DMS79 treated with DMSO at 0.1 percent for 48 hours (cell line): ENCODE results near the gene ZNF787.
A peak's percentile ranks its signal among the peaks of the same experiment; 100 is the strongest.

Experiments
- DNase-seq: peaks from one replicate; lab custom pipeline; 2025; lab: John Stamatoyannopoulos, UW

Gene ZNF787

GRCh38 chr19:56120371-56121179 lies 520 bp downstream of the ZNF787 start:
- DNase-seq: peak; percentile 35

DNA sequence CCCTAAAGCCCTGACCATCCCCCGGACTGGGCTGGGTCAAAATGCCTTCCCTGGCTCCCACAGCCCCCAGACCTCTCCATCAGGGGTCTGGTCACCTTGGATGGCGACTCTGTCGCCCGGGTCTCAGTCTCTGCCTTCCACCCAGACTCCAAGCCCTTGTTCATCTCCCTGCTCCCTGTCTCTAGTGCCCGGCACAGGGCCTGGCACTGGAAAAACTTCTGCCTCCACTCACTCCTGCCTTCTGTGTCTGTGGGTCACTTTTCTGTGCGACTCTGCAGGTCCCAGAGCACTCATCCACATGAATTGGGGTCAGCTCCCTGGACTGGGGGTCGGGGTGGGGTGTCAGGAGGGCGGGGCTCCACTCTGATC lies 1.1 kb downstream of the ZNF787 start:
- DNase-seq: no peak

DNA sequence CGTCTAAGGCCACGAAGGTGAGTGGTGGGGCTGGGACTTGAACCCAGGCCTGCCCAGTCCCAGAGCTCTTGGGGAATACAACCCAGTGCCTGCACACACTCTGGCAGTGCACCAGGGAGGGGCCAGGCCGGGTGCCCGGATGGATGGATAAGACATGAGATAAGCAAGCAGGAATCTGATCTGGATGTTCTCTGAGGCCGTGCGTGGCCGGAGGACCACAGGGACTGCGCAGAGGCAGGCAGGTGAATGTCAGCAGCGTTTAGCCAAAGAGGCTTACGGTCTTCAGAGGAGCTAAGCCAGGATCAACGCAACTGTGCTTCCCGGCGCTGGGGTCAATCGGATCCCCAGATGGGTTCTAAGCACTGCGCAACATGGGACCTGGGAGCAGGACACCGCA lies 1.5 kb downstream of the ZNF787 start:
- DNase-seq: no peak

- DNase-seq: no peak
Observed at GRCh38 chr19:56118666-56119581, 2.2 kb downstream of the ZNF787 start.

GRCh38 chr19:56117889-56118288 lies 3.2 kb downstream of the ZNF787 start:
- no peak for DNase-seq

- DNase-seq: no peak
Observed at GRCh38 chr19:56117376-56117884, 3.7 kb downstream of the ZNF787 start.

DNA sequence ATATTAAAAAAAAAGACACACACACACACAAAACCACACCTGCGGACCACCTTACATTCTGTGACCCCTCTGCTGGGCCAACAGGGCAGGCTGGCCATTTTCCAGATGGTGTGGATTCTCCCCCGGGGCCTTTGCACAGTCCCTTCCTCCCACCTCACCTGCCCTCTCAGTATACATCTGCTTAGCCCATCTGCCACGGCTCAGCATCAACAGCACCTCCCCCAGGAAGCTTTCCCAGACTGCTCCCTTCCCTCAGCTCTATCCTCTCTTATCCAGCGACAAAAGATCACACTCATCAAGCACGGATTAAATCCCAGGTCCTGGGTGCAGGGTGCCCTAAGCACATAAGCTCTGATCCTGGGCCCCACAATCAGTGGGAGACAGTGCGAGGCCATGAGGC lies 4.5 kb downstream of the ZNF787 start:
- DNase-seq: no peak

DNA sequence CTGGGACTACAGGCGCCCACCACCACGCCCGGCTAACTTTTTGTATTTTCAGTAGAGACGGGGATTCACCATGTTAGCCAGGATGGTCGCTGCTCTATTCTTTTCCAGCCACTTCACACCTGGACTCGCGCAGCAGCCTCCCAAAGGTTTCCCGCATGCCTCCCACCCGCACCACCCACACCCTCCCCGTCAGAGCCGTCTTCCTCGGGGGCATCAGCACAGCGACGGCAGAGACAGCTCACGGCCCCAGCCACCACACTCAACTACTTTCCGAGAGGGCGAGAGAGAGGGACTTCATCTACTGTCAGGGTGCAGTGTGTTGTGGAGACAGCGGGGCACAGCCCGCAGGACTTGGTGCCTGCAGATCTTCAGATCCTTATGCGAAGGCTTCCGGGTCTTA lies 5.6 kb downstream of the ZNF787 start:
- DNase-seq: no peak

DNA sequence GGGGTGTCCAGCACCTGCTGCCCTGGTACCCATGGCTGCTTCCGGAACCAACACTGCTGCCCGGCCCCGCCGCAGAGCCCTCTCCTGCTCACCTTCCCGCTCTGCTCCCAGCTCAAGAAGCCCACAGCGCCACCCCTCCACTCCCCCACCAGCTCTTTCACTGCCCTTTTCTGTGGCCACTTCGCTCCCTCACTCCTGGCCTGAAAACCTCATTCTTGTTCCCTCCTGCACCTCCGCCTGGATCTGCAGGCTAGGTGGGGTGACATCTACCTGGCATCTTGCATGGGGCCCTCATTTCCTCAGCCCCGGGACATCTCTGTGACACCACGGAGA lies 6.4 kb downstream of the ZNF787 start:
- DNase-seq: no peak

GRCh38 chr19:56114051-56114777 lies 6.9 kb downstream of the ZNF787 start:
- DNase-seq: no peak

DNA sequence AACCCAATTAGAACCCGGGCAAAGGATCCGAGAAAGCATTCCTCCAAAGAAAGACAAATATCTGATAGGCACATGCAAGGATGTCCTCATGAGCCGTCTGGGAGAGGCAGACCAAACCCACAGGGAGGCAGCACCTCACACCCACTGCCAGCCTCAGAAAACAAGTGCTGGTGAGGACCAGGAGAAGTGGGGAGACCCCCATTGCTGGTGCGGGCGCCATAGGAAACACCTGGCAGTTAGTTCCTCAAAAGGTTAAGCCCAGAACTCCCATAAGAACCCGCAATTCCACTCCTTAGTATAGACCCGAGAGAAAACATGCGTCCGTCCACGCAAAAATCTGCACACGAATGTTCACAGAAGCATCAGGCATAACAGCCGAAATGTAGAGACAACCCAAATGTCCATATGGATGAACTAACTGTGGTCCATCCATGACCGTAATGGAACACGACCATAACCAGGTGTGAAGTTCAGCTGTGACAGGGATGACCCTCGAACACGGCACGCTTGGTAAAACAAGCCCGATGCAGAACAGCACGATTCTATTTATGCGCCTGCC lies 7.9 kb downstream of the ZNF787 start:
- no peak for DNase-seq

GRCh38 chr19:56112313-56112709 lies 8.8 kb downstream of the ZNF787 start:
- DNase-seq: no peak

DNA sequence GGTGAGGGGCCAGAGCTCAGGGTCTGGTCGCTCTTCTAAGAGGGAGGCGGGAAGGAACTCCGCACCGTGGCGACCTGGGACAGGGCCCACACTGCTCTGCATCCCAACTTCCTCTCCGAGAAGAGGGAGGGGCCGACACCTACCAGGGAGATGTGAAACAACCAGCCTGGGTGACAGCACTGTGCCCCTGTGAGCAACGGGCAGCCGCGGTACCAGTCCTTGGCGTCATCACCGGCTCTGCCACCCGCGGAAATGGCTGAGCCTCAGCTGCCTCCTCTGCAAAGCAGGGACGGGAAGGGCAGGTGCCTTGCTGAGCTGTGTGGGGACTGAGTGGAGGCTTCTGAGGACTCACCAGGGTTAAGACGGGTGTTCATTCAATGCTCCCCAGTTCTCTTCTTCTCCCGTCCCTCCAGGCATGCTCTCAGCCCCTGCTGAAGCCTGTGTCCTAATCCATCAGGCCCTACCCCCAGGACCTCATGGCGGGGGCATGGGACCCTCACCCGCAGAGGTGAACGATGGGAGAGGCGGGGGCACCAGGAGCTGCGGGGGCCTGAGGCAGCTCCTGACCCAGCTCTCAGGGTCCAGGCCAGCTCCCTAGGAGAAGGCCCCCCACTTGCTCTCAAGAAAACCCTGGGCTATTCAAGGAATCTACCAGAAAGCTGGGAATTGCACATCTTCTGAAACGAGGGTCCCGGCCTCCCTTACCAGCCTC lies 9.3 kb downstream of the ZNF787 start:
- DNase-seq: no peak

DNA sequence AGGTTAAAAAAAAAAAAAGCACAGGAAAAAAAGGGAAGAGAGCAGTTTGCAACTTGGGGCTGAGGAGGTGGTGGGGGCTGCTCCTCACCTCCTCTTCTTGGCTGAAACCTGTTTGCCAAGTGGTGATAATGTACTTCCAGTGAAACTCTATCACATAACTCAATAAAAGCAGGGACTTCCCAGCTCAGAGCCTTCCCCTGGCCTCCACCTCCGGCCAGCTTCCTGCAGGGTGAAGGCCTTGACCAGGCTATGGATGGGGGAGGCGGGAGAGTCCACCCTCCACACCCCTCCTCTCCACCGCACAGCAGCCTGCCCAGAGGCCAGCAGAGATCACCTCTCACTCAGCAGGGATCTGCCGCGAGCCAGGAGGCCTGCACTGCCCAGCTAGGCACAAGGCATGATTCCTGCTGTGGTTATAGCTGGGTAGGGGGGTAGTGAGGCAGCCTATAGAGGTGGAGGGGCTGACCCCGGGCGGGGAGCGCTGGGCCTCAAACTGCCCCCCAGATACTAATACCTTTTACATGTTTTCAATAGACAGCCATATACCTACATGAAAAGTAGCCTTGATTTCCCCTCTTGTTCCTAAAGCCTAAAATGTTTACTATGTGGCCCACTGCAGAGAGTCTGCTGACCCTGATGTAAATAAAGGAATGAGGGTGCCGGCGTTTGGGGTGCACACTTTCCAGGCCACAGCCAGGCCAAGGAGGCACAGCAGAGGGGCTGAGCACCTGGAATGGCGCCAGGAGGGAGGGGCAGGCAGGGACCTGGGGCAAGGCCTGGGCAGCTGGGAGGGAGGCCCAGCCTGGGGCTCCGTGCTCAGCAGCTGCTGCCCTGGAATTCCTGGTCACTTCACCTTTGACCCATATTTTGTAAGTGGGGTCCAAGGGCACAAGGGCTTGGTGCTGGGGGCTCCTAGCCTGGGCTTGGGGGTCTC lies 10.3 kb downstream of the ZNF787 start:
- no peak for DNase-seq

DNA sequence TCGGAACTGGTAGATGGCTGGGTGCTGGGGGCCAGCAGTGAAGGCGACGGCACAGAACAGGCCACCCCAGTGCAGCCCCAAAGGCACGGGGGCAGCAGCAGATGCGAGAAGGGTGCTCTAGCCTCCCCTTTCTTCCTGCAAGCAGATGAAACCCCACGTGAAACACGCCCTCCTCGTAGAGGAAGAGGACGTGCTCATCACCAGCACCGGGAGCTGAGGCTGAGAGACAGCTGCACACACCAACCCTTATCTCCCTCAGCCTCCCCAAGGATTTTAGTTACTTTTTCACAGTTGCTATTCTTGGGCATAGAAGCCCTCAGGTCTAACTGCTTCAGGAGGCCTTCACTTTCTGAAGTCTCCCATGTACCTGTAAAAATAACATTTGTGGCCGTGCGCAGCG lies 11.9 kb downstream of the ZNF787 start:
- DNase-seq: no peak

- DNase-seq: no peak
Observed at GRCh38 chr19:56108447-56109195, 12.5 kb downstream of the ZNF787 start.

DNA sequence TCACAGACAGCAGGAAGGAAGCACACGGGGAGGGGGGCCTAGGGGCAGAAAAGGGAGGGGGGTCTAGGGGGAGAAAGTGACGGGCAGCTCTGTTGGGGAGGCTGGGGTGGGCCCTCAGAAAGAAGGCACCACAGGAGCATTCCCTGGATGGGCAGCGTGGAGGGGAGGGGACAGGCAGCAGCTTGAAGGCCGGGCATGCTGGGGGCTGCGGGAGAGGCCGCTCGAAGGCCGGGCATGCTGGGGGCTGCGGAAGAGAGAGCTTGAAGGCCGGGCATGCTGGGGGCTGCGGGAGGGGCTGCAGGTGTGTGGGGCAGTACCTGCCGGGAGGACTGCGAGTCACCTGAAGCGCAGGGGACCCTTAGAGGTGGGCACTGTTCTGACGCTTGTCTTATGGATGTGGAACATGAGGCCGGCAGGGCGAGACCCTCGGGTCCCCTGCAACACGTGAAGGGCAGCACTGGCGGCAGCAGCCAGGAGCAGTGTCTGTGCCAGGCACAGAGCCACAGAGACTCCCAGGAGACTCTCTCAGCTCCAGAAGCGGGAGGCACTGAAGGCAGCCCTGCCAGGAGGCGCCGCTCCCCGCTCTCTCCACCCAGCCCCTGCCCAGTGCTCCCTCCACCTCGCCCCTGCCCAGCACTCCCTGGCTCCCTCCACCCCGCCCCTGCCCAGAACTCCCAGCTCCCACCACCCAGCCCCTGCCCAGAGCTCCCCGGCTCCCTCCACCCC lies 13.3 kb downstream of the ZNF787 start:
- DNase-seq: no peak

DNA sequence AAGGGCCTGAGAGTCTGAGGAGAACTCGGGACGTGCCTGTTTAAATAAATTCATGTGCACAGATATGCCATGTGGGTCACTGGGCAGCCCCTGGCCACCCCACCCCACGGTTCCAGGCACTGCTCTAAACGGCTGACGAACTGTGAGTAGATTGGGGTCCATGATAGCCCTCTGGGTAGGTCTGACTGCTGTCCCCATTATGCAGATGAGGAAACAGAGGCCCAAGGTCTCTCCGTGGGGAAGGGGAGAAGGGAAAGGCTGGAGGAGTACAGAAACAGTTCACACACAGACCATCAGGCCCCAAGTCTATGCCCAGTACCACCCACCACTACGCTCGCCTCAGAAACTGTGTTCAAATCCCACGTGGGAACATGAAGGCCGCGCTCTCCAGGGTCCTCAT lies 14.1 kb downstream of the ZNF787 start:
- no peak for DNase-seq

- no peak for DNase-seq
Observed at GRCh38 chr19:56106397-56106849, 14.7 kb downstream of the ZNF787 start.
